HL-60 (cell line): ENCODE results near the gene HSPB1.

Experiments
- DNase-seq, 2 experiments: peaks; one replicate each; pipeline ENCODE4 v3.0.0-alpha.2; 2010 to 2020; ENCODE audit warnings: low read depth in 1 of 2, low spot score in 1 of 2
- H3K27ac ChIP-seq: fragments of 250-450 bp; sonication (Bioruptor Pico); replicated peaks from 2 replicates; pipeline ENCODE4 v1.5.1; 2020; ENCODE audit warnings: mild to moderate bottlenecking, moderate library complexity
- H3K27me3 ChIP-seq: fragments of 250-450 bp; sonication (Bioruptor Pico); 2 replicates; pipeline ENCODE4 v1.5.1; 2021; ENCODE audit warnings: mild to moderate bottlenecking, moderate library complexity; ENCODE audit not compliant: insufficient read depth, poor library complexity, severe bottlenecking
- H3K4me3 ChIP-seq: replicated peaks from 2 replicates; pipeline ENCODE4 v1.5.1; 2011; ENCODE audit warnings: mild to moderate bottlenecking, control low read depth, low read length; ENCODE audit not compliant: insufficient read depth
- CTCF ChIP-seq: IDR thresholded peaks from one replicate; pipeline ENCODE4 v1.5.1; 2011; ENCODE audit warnings: low read length, control low read depth, inconsistent platforms; ENCODE audit not compliant: insufficient read depth
- GABPA ChIP-seq: IDR thresholded peaks from 2 replicates; pipeline ENCODE4 v1.6.1; 2012; ENCODE audit warnings: low read depth
- POLR2AphosphoS5 ChIP-seq: IDR thresholded peaks from 2 replicates; pipeline ENCODE4 v1.6.1; 2012; ENCODE audit warnings: low read depth
- REST ChIP-seq: IDR thresholded peaks from 2 replicates; pipeline ENCODE4 v1.6.1; 2012; ENCODE audit warnings: low read depth; ENCODE audit not compliant: insufficient replicate concordance
- SPI1 ChIP-seq: IDR thresholded peaks from 2 replicates; pipeline ENCODE4 v1.6.1; 2012; ENCODE audit warnings: low read depth, mild to moderate bottlenecking, borderline replicate concordance

The HSPB1 gene

GRCh38 chr7:76261931-76262330, 40.5 kb upstream of the HSPB1 start:
- Histone ChIP-seq H3K4me3 (no peak overlapping the region), H3K27ac (no peak overlapping the region)

GRCh38 chr7:76262683-76263402, 39.6 kb upstream of the HSPB1 start:
- DNase-seq: peak; percentile 41 to 57
- no peak overlapping the region for H3K27ac ChIP-seq
- no peak overlapping the region for H3K4me3 ChIP-seq
- peak; percentile 69 for TF ChIP-seq CTCF
- no peak for TF ChIP-seq POLR2AphosphoS5
- peaks cover 19% of the 10 kb centered on the region for H3K27me3 ChIP-seq

More at GRCh38 chr7:76261931-76262330, 40.5 kb upstream of the HSPB1 start:
- TF ChIP-seq REST: no peak
- DNase-seq: no peak
- H3K27me3 ChIP-seq: peaks cover 15% of the 10 kb centered on the region

- Histone ChIP-seq H3K27ac (no peak overlapping the region), H3K27me3 (peaks cover 19% of the 10 kb centered on the region), H3K4me3 (no peak overlapping the region)
- TF ChIP-seq GABPA (no peak), CTCF (no peak), REST (no peak), SPI1 (no peak), POLR2AphosphoS5 (no peak)
- no peak for DNase-seq
Measured at GRCh38 chr7:76265299-76265698, 37.2 kb upstream of the HSPB1 start.

GRCh38 chr7:76267107-76267893, 35.2 kb upstream of the HSPB1 start:
- H3K27me3 ChIP-seq: peaks cover 21% of the 10 kb centered on the region
- TF ChIP-seq CTCF: no peak
- TF ChIP-seq POLR2AphosphoS5: no peak
- TF ChIP-seq GABPA: no peak
- TF ChIP-seq REST: no peak
- no peak for TF ChIP-seq SPI1
- DNase-seq: no peak
- no peak overlapping the region for H3K27ac ChIP-seq
- no peak overlapping the region for H3K4me3 ChIP-seq
